Thyroid gland (tissue), 4 donors: Measurements from ENCODE around the gene FAM120A. TPM values are rescaled to one million over a fixed set of nuclear protein-coding genes. Genes with fewer than 3 reads are reported as not detected.

Experiments used
- DNase-seq, 2 donors: peaks; one replicate each; pipeline ENCODE4 v3.0.0-alpha.2; 2019
- H3K27ac ChIP-seq, 3 donors: fragments of 200-600 bp; sonication (generic); 1 replicate in 2 of 3; 2 replicates in 1 of 3; pipeline ENCODE4 v1.5.1; 2016 to 2019; ENCODE audit warnings: mild to moderate bottlenecking in 1 of 3, moderate library complexity in 1 of 3
- H3K27me3 ChIP-seq: fragments of 200-600 bp; sonication (generic); one replicate; pipeline ENCODE4 v1.5.1; 2019
- H3K36me3 ChIP-seq, 2 donors: fragments of 200-600 bp; sonication (generic); one replicate each; pipeline ENCODE4 v1.5.1; 2016 to 2019
- H3K4me1 ChIP-seq, 2 donors: fragments of 200-600 bp; sonication (generic); one replicate each; pipeline ENCODE4 v1.5.1; 2017 to 2019
- H3K4me3 ChIP-seq, 3 donors: fragments of 200-600 bp; sonication (generic); replicated peaks in 1 of 3; 1 replicate in 2 of 3; 2 replicates in 1 of 3; pipeline ENCODE4 v1.5.1; 2016; ENCODE audit warnings: mild to moderate bottlenecking in 1 of 3
- H3K9me3 ChIP-seq: fragments of 200-600 bp; sonication (generic); one replicate; pipeline ENCODE4 v1.5.1; 2017
- POLR2A ChIP-seq, 2 donors: fragments of 450-650 bp; IDR thresholded peaks; one replicate each; pipeline ENCODE4 v1.6.1; 2017; ENCODE audit warnings: antibody characterized with exemption in 2 of 2, mild to moderate bottlenecking in 2 of 2, moderate library complexity in 1 of 2
- WGBS, 2 donors: methylation state at CpG; one replicate each; pipeline ENCODE4 v1.1.5; 2017; 5-methylcytosine and 5-hydroxymethylcytosine counted together
- intact Hi-C: fragments of 100-400 bp; cut with DNase I; formaldehyde crosslinking; loops from one replicate; pipeline ENCODE4 v1.15.1; 2023
- total RNA-seq, 4 donors: library from RNA; depleted of rRNA; stranded (reverse); fragments of >200 nt; gene quantifications; one replicate each; pipeline ENCODE4 v1.2.3, GENCODE V29; 2016
- TF ChIP-seq, protein P1 (sequence below), 6 experiments: fragments of 200-600 bp in 3 of 6; fragments of 450-650 bp in 3 of 6; sonication (generic) in 3 of 6; IDR thresholded peaks; one replicate each; pipeline ENCODE4 v1.5.1; 2016 to 2019; ENCODE audit warnings: antibody characterized with exemption in 6 of 6, mild to moderate bottlenecking in 2 of 6, inconsistent platforms in 1 of 6, moderate library complexity in 1 of 6

The FAM120A gene
- total RNA-seq, 4 donors from 2014 or later = 78.1 to 118 (median 111) TPM

DNA sequence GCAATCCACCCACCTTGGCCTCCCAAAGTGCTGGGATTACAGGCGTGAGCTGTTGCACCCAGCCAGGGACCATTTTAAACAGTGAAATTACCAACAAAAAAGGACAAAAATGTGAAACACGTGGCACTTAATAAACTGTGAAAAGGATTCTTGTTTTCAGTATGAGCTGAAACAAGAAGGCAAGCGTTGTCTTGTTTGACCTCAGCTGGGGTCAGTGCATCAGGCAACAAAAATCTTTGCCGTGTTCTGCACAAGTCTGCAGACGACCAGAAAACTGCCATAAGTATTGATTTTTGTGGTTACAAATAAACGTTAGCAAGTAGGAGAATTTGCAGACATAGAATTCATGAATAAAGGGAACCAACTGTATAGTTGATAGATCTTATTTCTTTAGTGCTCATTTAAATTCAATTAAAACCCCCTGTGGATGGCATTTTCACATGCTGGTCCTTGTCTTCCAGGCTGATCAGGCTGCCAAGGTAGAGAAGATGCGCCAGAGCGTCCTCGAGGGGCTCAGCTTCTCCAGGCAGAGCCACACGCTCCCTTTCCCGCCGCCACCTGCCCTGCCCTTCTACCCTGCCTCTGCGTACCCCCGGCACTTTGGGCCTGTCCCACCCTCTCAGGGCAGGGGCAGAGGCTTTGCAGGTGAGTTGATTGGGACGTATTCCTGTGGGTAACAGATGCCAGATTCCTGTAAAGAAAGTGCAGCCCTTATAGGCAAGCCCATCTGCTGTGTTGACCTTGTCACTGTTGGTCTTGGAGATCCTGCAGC is 106.1 kb downstream of the FAM120A start:
- no peaks in the 10 kb centered on the region for H3K27me3 ChIP-seq
- WGBS, 2 donors = 92 to 94% methylated on average over 15 of the region's 15 CpGs
- TF ChIP-seq, protein P1, sequence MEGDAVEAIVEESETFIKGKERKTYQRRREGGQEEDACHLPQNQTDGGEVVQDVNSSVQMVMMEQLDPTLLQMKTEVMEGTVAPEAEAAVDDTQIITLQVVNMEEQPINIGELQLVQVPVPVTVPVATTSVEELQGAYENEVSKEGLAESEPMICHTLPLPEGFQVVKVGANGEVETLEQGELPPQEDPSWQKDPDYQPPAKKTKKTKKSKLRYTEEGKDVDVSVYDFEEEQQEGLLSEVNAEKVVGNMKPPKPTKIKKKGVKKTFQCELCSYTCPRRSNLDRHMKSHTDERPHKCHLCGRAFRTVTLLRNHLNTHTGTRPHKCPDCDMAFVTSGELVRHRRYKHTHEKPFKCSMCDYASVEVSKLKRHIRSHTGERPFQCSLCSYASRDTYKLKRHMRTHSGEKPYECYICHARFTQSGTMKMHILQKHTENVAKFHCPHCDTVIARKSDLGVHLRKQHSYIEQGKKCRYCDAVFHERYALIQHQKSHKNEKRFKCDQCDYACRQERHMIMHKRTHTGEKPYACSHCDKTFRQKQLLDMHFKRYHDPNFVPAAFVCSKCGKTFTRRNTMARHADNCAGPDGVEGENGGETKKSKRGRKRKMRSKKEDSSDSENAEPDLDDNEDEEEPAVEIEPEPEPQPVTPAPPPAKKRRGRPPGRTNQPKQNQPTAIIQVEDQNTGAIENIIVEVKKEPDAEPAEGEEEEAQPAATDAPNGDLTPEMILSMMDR (IDR thresholded peaks at IDR 0.05) = no peak
- TF ChIP-seq POLR2A (IDR thresholded peaks at IDR 0.05) = no peak
- H3K4me1 ChIP-seq = no peaks in the 10 kb centered on the region
- H3K27ac ChIP-seq = no peak overlapping the region
- no peak overlapping the region for H3K4me3 ChIP-seq
- intact Hi-C loops = no loop called here
- no peaks in the 10 kb centered on the region for H3K9me3 ChIP-seq
- no peak for DNase-seq
- peaks cover 25 to 45% of the 10 kb centered on the region in 2 donors for H3K36me3 ChIP-seq

DNA sequence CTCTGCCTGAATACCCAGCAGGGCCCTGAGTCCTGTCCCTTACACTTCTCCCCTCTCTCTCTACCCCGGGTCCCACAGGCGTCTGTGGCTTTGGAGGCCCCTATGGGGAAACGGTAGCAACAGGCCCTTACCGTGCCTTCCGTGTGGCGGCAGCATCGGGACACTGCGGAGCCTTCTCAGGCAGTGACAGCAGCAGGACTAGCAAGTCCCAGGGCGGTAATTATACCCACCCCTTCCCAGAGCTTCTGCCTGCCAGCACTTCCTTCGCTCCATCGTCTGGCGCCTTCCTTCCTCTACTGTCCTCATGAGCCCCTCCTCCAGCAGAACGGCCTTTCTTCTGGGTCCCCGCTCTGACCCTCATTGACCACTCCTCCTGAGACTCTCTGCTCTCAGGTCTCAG is 107.0 kb downstream of the FAM120A start:
- Histone ChIP-seq H3K27ac (no peak overlapping the region), H3K4me3 (no peak overlapping the region), H3K36me3 (peaks cover 31 to 49% of the 10 kb centered on the region in 2 donors), H3K9me3 (no peaks in the 10 kb centered on the region), H3K4me1 (no peaks in the 10 kb centered on the region), H3K27me3 (no peaks in the 10 kb centered on the region)
- TF ChIP-seq POLR2A (IDR thresholded peaks at IDR 0.05) = no peak
- TF ChIP-seq, protein P1 (IDR thresholded peaks at IDR 0.05) = no peak
- WGBS, 2 donors = 80 to 85% methylated on average over 8 to 11 of the region's 14 CpGs
- intact Hi-C loops = no loop called here
- DNase-seq = no peak

DNA sequence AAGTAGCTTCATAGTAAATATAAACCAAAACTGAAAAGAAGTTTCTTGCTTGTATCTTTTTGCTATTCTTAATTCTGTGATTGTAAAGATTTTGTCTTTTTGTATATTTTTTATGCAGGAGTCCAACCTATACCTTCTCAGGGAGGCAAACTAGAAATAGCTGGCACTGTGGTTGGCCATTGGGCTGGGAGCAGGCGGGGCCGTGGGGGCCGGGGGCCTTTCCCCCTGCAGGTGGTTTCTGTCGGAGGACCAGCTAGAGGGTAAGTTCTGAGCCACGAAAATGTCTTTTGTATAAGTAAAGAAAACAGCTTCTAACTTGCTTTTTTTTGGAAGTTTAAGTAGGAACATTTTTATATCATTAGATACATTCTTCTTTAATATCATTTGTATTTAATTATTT is 109.5 kb downstream of the FAM120A start:
- DNase-seq = no peak
- H3K4me1 ChIP-seq = no peaks in the 10 kb centered on the region
- TF ChIP-seq, protein P1 (IDR thresholded peaks at IDR 0.05) = no peak
- no peak for TF ChIP-seq POLR2A (IDR thresholded peaks at IDR 0.05)

DNA sequence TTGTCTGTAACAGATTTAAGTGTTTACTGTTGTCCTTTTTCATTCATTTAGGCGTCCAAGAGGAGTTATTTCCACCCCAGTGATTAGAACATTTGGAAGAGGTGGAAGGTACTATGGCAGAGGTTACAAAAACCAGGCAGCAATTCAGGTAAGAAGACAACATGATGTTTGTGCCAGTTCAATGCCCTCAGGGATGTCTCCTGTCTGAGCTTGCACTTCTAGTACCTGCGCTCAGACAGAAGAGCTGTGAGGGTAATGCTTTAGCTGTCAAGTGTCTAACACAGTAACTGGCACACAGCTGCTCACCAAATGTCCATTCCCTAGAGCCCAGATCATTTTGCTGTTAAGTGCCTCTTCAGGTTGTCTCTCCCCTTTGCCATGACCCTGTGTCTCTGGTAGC is 110.7 kb downstream of the FAM120A start:
- H3K4me1 ChIP-seq = peaks cover 4% of the 10 kb centered on the region in 2 donors
- no peak overlapping the region for H3K4me3 ChIP-seq
- H3K9me3 ChIP-seq = no peaks in the 10 kb centered on the region
- DNase-seq = no peak
- intact Hi-C loops = loop anchor here (10.0 kb wide), 1 partner anchor 397 kb away; no protein-coding TSS in a partner anchor
- peaks cover 37 to 55% of the 10 kb centered on the region in 2 donors for H3K36me3 ChIP-seq
- 86 to 94% methylated on average over 2 of the region's 2 CpGs for WGBS, 2 donors
- no peaks in the 10 kb centered on the region for H3K27me3 ChIP-seq
- H3K27ac ChIP-seq = no peak overlapping the region
- TF ChIP-seq, protein P1 (IDR thresholded peaks at IDR 0.05) = no peak
- no peak for TF ChIP-seq POLR2A (IDR thresholded peaks at IDR 0.05)

More for the DNA sequence above, 109.5 kb downstream of the FAM120A start:
- H3K9me3 ChIP-seq = no peaks in the 10 kb centered on the region
- 88 to 94% methylated on average over 5 of the region's 5 CpGs for WGBS, 2 donors
- no peaks in the 10 kb centered on the region for H3K27me3 ChIP-seq
- H3K4me3 ChIP-seq = no peak overlapping the region
- peaks cover 37 to 55% of the 10 kb centered on the region in 2 donors for H3K36me3 ChIP-seq
- no peak overlapping the region for H3K27ac ChIP-seq
- intact Hi-C loops = loop anchor here (10.0 kb wide), 1 partner anchor 396 kb away; no protein-coding TSS in a partner anchor

DNA sequence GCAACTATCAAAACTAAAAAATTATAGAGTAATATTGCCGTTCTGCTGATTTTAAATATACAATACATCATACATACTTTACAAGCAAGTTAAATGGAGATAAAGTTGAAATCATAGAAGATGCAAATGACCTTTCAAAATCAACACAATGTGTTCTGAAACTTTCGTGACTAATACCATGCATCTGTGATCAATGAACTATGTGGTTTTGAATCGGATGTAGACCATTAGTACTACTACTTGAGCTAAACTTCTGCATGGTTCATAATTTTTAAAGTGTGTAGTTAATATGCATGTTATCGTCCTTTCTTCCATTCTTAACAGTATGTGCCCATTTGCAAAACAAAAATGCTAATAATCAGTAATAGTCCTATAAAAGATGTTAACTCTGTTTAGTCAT is 113.6 kb downstream of the FAM120A start:
- Histone ChIP-seq H3K4me1 (peaks cover 9 to 11% of the 10 kb centered on the region in 2 donors), H3K27me3 (no peaks in the 10 kb centered on the region), H3K4me3 (no peak overlapping the region), H3K36me3 (peaks cover 20 to 35% of the 10 kb centered on the region in 2 donors), H3K9me3 (no peaks in the 10 kb centered on the region), H3K27ac (no peak overlapping the region)
- intact Hi-C loops = loop anchor here (10.0 kb wide), 1 partner anchor 400 kb away; no protein-coding TSS in a partner anchor
- WGBS, 2 donors = 72 to 77% methylated on average over 4 of the region's 4 CpGs
- TF ChIP-seq, protein P1 (IDR thresholded peaks at IDR 0.05) = no peak
- no peak for TF ChIP-seq POLR2A (IDR thresholded peaks at IDR 0.05)
- DNase-seq = no peak
